H1 (cell line): ENCODE measurements around the gene MLF2. TPM values are rescaled to one million over a fixed set of nuclear protein-coding genes. Genes with fewer than 3 reads are reported as not detected.

Experiments used
- ASH2L ChIP-seq: fragments of 200-600, 300-600 bp; sonication (generic); IDR thresholded peaks from one replicate; pipeline ENCODE4 v1.7.1; 2017; ENCODE audit warnings: low read length
- BRCA1 ChIP-seq: IDR thresholded peaks from 2 replicates; pipeline ENCODE4 v1.6.1; 2012; ENCODE audit warnings: low read depth, low read length, improper control_type of control experiment
- CHD2 ChIP-seq: IDR thresholded peaks from 2 replicates; pipeline ENCODE4 v1.6.1; 2012; ENCODE audit warnings: low read length, improper control_type of control experiment
- EZH2 ChIP-seq: fragments of 200-600 bp; sonication (generic); IDR thresholded peaks from 2 replicates; pipeline ENCODE4 v1.7.1; 2012; ENCODE audit warnings: low read depth, mild to moderate bottlenecking, moderate library complexity, low read length, inconsistent platforms; ENCODE audit not compliant: severe bottlenecking
- GABPA ChIP-seq: IDR thresholded peaks from 2 replicates; pipeline ENCODE4 v1.6.1; 2011; ENCODE audit warnings: mild to moderate bottlenecking, low read length, moderate library complexity, borderline replicate concordance; ENCODE audit not compliant: insufficient read depth
- NRF1 ChIP-seq: IDR thresholded peaks from 2 replicates; pipeline ENCODE4 v1.6.1; 2011; ENCODE audit warnings: mild to moderate bottlenecking, low read depth, low read length, improper control_type of control experiment
- RBBP5 ChIP-seq: IDR thresholded peaks from 2 replicates; pipeline ENCODE4 v1.7.1; 2012; ENCODE audit warnings: low read depth, mild to moderate bottlenecking, inconsistent platforms, low read length, moderate library complexity, borderline replicate concordance
- TAF1 ChIP-seq: IDR thresholded peaks from 2 replicates; pipeline ENCODE4 v1.6.1; 2011; ENCODE audit warnings: mild to moderate bottlenecking, low read depth, low read length
- polyA plus RNA-seq, 7 experiments: library from polyadenylated mRNA; depleted of rRNA in 3 of 7; stranded (reverse) in 5 of 7; unstranded in 2 of 7; fragments of >200 nt in 5 of 7; fragments of 200-250 nt in 2 of 7; gene quantifications; 1 replicate in 5 of 7; 2 replicates in 1 of 7; 4 replicates in 1 of 7; pipeline versions ENCODE4 v1.2.1 to v1.2.3, GENCODE V29; 2011 to 2013; ENCODE audit warnings: missing spikeins in 2 of 7, mixed read lengths in 2 of 7
- total RNA-seq: library from RNA; stranded (reverse); fragmentation: NEBNext Ultra II Directional; extraction: Animal tissue kit (Norgen Biotek cat#: 25700); gene quantifications from 2 replicates; pipeline ENCODE4 v1.2.1, GENCODE V29; 2021
- TF ChIP-seq, protein P1 (sequence below): IDR thresholded peaks from 2 replicates; pipeline ENCODE4 v1.6.1; 2012; ENCODE audit warnings: inconsistent platforms

MLF2 gene
- total and polyA plus RNA-seq, 2 of the 8 experiments (the other 6 are each of a cell fraction or from before 2014, with no cell fraction given): 229 to 401 TPM

DNA sequence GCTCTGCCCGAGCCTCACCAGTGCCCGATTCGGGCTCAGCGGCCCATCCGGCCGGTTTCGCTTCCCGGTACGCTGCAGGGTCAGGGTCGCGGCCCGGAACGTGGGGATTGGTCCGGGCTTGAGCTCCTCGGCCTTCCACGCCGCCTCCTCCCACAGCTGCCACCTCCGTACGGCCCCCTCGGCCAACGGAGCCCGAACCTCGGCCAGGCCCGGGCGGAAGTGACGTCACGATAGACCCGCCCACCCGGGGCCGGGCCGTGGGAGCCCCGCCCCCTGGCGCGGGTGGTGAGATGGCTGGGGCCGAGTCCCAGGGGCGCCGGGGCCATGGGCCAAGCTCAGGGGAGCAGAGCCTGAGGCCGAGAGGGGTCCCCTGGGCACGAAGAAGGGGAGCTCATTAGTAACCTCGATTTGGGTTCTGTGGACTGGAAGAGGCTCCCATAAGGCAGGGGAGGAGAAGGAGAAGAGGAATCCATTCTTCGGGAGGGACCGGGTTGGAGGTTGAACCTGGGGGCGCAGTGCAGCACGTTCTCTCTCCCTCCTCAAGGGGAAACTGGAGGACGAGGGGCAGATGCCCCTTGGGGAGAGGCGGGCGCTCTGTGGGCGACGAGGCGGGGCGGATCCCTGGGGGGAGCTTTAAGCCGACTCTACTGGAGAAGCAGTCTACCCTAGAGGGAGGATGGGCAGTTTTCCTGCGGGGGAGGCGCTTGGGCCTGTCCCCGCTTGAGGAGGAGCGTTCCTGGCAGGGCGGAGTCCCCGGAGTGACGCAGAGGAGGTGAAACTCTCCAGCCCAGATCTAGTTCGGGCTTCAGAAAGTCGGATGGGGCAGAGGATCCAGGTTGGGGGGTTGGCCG is at the start of gene MLF2 (continued):
- TF ChIP-seq RBBP5: peak; percentile 45; the same call in 1 of the 2 replicates
- no peak for TF ChIP-seq BRCA1
- TF ChIP-seq NRF1: no peak
- TF ChIP-seq ASH2L: peak; percentile 13
- TF ChIP-seq, protein P1, sequence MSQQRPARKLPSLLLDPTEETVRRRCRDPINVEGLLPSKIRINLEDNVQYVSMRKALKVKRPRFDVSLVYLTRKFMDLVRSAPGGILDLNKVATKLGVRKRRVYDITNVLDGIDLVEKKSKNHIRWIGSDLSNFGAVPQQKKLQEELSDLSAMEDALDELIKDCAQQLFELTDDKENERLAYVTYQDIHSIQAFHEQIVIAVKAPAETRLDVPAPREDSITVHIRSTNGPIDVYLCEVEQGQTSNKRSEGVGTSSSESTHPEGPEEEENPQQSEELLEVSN: no peak
- TF ChIP-seq GABPA: peak; percentile 75
- no peak for TF ChIP-seq CHD2
- no peak for TF ChIP-seq EZH2
- peak; percentile 60 for TF ChIP-seq TAF1
